ENCODE measurements around the gene PTCD2. TPM values are rescaled to one million over a fixed set of nuclear protein-coding genes. Genes with fewer than 3 reads are reported as not detected.
"Not testable (repeated sequence)": the region's sequence is repeated elsewhere in the genome, so short reads cannot be mapped to it uniquely, and the experiment has no call there.

PTCD2 gene
- total RNA-seq, 4 donors from 2014 or later, result 3.1 to 8.7 (median 5.7) TPM

DNA sequence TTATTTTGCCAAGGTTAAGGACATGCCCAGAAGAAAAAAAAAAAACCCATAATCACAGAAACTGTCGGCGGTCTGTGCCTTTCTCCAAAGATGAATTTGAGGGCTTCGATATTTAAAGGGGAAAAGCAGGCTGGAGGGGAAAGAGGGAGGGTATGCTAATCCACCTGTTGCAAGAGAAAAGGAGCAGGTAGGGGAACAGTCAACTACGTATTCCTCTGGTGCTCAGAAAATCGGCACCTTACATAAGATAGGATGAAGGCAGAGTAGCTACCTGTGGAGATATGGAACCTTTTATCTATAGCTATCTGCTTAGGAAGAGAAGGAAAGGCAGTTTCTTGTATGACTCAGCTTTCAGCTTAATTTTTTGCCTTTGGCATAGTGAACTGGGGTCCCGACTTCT, 77.7 kb downstream of the PTCD2 start:
- DNase-seq, result no peak
- intact Hi-C loops (cut with DNase I), result no loop called here
- Histone ChIP-seq H3K27ac (no peak overlapping the region), H3K4me1 (peaks cover 2 to 12% (median 3%) of the 10 kb centered on the region in 3 donors), H3K4me3 (no peak overlapping the region), H3K27me3 (no peaks in the 10 kb centered on the region), H3K36me3 (no peaks in the 10 kb centered on the region), H3K9me3 (peaks cover 0 to 28% (median 13%) of the 10 kb centered on the region in 3 donors)
- TF ChIP-seq, protein P1, sequence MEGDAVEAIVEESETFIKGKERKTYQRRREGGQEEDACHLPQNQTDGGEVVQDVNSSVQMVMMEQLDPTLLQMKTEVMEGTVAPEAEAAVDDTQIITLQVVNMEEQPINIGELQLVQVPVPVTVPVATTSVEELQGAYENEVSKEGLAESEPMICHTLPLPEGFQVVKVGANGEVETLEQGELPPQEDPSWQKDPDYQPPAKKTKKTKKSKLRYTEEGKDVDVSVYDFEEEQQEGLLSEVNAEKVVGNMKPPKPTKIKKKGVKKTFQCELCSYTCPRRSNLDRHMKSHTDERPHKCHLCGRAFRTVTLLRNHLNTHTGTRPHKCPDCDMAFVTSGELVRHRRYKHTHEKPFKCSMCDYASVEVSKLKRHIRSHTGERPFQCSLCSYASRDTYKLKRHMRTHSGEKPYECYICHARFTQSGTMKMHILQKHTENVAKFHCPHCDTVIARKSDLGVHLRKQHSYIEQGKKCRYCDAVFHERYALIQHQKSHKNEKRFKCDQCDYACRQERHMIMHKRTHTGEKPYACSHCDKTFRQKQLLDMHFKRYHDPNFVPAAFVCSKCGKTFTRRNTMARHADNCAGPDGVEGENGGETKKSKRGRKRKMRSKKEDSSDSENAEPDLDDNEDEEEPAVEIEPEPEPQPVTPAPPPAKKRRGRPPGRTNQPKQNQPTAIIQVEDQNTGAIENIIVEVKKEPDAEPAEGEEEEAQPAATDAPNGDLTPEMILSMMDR (IDR thresholded peaks at IDR 0.05), result no peak
- no peak for TF ChIP-seq POLR2A (IDR thresholded peaks at IDR 0.05)
- WGBS, 2 donors, result 64 to 75% methylated on average over 6 of the region's 6 CpGs

DNA sequence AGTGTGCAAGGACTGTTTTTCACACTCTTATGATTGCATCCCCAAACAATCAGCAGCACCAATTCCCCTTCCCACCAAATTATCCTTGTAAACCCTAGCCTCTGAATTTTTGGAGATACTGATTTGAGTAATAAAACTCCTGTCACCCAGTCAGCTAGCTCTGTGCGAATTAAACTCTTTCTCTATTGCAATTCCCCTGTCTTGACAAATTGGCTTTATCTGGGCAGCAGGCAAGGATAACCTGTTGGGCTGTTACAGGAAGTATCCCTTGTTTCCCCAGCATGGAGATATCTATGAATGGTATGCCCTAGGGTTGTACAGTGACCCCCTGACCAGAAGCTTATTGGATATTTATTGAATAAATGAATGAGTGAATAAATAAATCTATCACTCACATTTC, 80.8 kb downstream of the PTCD2 start:
- TF ChIP-seq, protein P1 (IDR thresholded peaks at IDR 0.05), result no peak
- no peak for TF ChIP-seq POLR2A (IDR thresholded peaks at IDR 0.05)
- Histone ChIP-seq H3K9me3 (peaks cover 0 to 28% (median 13%) of the 10 kb centered on the region in 3 donors), H3K27ac (no peak overlapping the region), H3K4me3 (no peak overlapping the region), H3K27me3 (no peaks in the 10 kb centered on the region), H3K4me1 (peaks cover 0 to 13% (median 3%) of the 10 kb centered on the region in 3 donors), H3K36me3 (no peaks in the 10 kb centered on the region)
- 38 to 100% methylated on average over 1 of the region's 1 CpG for WGBS, 2 donors
- DNase-seq, result no peak
- intact Hi-C loops (cut with DNase I), result no loop called here

DNA sequence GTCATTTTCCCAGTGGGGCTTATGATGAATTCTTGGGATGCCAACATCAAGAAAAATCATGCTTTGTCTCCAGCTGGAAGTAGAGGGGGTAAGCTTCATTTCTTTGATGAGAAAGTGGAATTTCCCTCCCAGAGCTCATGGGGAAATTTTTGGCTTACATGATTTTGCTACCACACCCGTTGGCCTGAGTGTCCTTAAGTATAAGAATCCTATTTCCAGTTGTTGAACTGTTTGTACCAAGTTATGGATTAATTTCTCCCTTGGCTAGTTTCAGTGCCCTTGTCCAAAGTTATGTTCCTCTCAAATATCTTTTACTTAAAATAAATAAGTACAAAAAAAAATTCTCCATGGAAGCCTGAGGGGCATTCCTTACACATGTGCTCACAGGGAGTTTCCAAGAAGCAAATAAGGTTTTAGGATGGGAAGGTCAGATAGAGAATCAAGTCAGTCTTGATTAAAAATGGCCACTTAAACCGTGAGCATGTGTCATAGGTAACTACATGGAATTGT, 82.3 kb downstream of the PTCD2 start:
- Histone ChIP-seq H3K27me3 (no peaks in the 10 kb centered on the region), H3K9me3 (peaks cover 0 to 28% (median 13%) of the 10 kb centered on the region in 3 donors), H3K4me1 (peaks cover 0 to 13% (median 3%) of the 10 kb centered on the region in 3 donors), H3K27ac (peak overlapping the region; percentile 1 to 69 (median 60)), H3K4me3 (no peak overlapping the region), H3K36me3 (no peaks in the 10 kb centered on the region)
- DNase-seq, result no peak
- no peak for TF ChIP-seq POLR2A (IDR thresholded peaks at IDR 0.05)
- TF ChIP-seq, protein P1 (IDR thresholded peaks at IDR 0.05), result no peak
- 11 to 16% methylated on average over 2 of the region's 2 CpGs for WGBS, 2 donors
- intact Hi-C loops (cut with DNase I), result no loop called here

DNA sequence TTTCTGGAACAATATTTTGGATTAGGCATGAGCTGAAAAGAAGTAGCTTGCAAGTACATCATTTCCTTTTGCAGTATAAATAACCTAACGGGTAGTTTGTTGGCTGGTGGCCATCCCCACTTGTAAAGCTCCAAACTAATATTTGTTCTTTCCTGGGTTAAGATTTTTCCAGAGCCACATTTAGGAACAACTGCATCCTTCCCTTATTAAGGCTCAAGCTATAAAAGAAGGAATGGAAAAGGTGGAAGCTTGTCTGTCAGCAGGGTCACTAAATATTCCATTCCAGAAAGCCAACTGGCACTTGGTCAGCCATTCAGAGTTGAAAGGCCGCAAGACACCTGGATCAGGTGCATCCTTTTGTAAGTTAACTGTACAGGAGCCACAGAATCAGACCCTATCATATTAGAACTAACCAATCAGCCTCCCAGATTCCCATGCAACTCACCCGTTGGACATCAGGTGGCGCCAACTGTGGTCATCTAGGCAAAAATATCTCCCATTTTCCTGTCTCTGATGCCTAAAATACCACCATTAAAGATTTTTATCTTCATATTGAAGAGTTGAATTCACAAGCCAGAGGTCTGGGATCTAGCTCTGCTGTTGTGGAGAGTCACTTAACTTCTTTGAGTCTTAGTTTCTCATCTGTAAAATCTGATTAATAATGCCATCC, 82.9 kb downstream of the PTCD2 start:
- no peak overlapping the region for H3K4me3 ChIP-seq
- H3K27ac ChIP-seq, result peak overlapping the region; percentile 1 to 69 (median 60)
- DNase-seq, result no peak
- intact Hi-C loops (cut with DNase I), result no loop called here
- peaks cover 0 to 28% (median 13%) of the 10 kb centered on the region in 3 donors for H3K9me3 ChIP-seq
- no peak for TF ChIP-seq POLR2A (IDR thresholded peaks at IDR 0.05)
- TF ChIP-seq, protein P1 (IDR thresholded peaks at IDR 0.05), result peak in 3 of 6 experiments; percentile 7 to 41 (median 16)
- no peaks in the 10 kb centered on the region for H3K36me3 ChIP-seq
- H3K4me1 ChIP-seq, result peaks cover 0 to 13% (median 3%) of the 10 kb centered on the region in 3 donors
- 52 to 56% methylated on average over 4 of the region's 4 CpGs for WGBS, 2 donors
- H3K27me3 ChIP-seq, result no peaks in the 10 kb centered on the region

DNA sequence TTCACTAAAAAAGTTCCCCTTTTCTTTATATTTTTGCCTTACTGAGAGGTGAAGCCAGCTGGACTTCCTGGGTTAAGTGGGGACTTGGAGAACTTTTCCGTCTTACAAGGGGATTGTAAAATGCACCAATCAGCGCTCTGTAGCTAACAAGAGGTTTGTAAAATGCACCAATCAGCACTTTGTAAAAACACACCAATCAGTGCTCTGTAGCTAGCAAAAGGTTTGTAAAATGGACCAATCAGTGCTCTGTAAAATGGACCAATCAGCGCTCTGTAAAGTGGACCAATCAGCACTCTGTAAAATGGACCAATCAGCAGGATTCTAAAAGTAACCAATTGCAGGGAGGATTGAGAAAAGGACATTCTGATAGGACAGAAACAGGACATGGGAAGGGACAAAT, 84.6 kb downstream of the PTCD2 start:
- DNase-seq; H3K36me3 ChIP-seq; H3K4me3 ChIP-seq; H3K27me3 ChIP-seq; intact Hi-C loops (cut with DNase I); H3K27ac ChIP-seq: not testable (repeated sequence)
- Histone ChIP-seq H3K4me1 (peaks cover 0 to 13% (median 3%) of the 10 kb centered on the region in 3 donors), H3K9me3 (peaks cover 0 to 26% (median 13%) of the 10 kb centered on the region in 3 donors)
- 93 to 97% methylated on average over 3 of the region's 3 CpGs for WGBS, 2 donors

Data from esophagus squamous epithelium (tissue), 5 donors.